HL-60 (cell line): ENCODE results near the gene BCAR3.

Experiments
- CTCF ChIP-seq: IDR thresholded peaks from one replicate; pipeline ENCODE4 v1.5.1; 2011; ENCODE audit warnings: low read length, control low read depth, inconsistent platforms; ENCODE audit not compliant: insufficient read depth
- GABPA ChIP-seq: IDR thresholded peaks from 2 replicates; pipeline ENCODE4 v1.6.1; 2012; ENCODE audit warnings: low read depth
- POLR2AphosphoS5 ChIP-seq: IDR thresholded peaks from 2 replicates; pipeline ENCODE4 v1.6.1; 2012; ENCODE audit warnings: low read depth
- SPI1 ChIP-seq: IDR thresholded peaks from 2 replicates; pipeline ENCODE4 v1.6.1; 2012; ENCODE audit warnings: low read depth, mild to moderate bottlenecking, borderline replicate concordance

GRCh38 chr1:93628681-93629080 is 53.0 kb downstream of the BCAR3 start:
- no peak for TF ChIP-seq CTCF
- no peak for TF ChIP-seq SPI1
- TF ChIP-seq GABPA = no peak
- TF ChIP-seq POLR2AphosphoS5 = no peak
